HG03378 (cell line): ENCODE data around the gene COX5B.
A peak's percentile ranks its signal among the peaks of the same experiment; 100 is the strongest.
"Not testable (repeated sequence)": the region's sequence is repeated elsewhere in the genome, so short reads cannot be mapped to it uniquely, and the experiment has no call there.

Source experiments
- ATAC-seq: cut with Tn5 transposase; IDR thresholded peaks from one replicate; pipeline ENCODE4 v1.9.1; 2021; ENCODE audit warnings: mild to moderate bottlenecking, moderate library complexity; ENCODE audit not compliant: unreplicated experiment

COX5B gene

GRCh38 chr2:97672606-97673140, 26.8 kb downstream of the COX5B start:
- not testable (repeated sequence) for ATAC-seq

GRCh38 chr2:97673182-97673914, 27.5 kb downstream of the COX5B start:
- ATAC-seq = no peak

DNA sequence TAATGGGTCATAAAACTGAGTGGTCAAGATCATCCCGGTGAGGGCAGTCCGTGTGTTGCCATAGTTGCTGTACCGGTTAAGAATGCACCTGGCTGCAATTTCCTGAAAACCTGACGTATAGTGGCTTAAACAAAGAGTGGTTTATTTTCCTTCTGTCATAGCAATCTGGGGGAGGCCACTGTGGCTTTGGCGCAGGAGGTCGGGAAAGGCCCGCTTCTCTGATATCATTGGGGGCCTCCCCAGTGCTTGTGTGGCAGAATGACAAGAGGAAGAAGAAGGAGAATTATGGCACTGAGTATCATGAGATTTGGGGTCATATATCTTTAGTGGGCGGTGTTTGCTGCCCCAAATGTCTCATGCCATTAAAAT, 28.0 kb downstream of the COX5B start:
- ATAC-seq = no peak

DNA sequence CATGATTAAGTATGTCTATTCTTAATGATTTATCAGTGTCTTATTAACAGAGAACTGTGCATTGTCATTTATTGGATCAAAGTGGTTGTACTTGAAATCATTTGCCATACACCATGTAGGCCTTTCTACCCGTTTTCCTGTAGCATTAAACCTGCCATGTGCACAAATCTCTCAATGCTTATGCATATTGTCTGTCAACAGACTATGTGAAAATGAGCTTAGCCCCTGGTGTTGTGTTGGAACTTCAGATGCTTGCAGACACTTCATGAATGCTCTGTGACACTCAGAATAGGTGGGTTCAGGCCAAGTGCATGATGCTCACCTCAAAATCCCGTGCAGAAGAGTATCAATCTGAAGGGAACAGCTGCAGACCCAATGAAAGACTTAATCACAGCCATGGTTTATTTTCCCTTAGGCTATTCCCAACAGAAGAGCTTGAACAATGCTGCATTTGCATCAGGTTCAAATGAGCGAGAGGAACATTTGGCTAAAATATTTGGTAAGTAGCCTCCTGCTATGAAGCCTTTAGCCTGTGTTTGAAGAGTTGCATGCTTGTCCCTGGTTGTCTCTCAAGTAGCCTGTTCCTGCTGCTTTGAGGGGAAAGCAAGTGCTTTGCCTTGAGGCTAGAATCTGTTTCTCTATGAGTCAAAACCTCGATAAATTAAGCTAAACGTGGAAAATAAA, 29.7 kb downstream of the COX5B start:
- ATAC-seq = no peak

GRCh38 chr2:97676620-97677019, 30.8 kb downstream of the COX5B start:
- ATAC-seq = no peak

GRCh38 chr2:97677480-97677879, 31.6 kb downstream of the COX5B start:
- ATAC-seq = no peak

DNA sequence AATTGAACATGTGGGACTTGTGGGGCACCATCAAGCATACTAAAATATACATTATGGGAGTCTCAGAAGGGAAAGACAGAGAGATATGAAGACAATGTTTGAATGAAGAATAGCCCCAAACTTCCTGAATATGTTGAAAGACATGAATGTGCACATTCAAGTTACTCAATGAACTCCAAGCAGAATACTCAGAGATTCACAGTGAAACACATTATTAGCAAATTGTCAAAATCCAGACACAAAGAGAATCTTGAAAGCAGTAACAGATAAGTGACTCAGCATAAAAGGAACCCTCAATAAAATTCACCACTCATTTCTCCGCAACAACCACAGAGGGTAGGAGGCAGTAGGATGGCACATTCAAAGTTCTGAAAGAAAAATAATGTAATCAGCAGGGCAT, 32.4 kb downstream of the COX5B start:
- ATAC-seq = no peak

DNA sequence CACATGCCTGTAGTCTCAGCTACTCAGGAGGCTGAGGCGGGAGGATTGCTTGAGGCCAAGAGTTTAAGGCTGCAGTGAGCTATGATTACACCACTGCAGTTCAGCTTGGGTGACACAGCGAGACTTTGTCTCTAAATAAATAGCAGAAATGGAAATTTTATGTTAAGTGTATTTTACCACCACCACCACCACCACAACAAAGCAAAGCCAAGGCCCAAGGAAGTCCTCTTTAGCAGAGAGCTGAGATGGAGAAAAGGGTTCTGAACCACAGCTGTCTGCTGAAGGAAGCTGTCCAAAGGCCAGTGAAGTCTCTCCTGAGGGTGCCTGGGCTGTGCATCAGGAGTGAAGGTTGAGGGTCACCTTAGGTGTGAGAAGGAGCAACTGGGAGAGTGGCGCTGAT, 41.4 kb downstream of the COX5B start:
- not testable (repeated sequence) for ATAC-seq

DNA sequence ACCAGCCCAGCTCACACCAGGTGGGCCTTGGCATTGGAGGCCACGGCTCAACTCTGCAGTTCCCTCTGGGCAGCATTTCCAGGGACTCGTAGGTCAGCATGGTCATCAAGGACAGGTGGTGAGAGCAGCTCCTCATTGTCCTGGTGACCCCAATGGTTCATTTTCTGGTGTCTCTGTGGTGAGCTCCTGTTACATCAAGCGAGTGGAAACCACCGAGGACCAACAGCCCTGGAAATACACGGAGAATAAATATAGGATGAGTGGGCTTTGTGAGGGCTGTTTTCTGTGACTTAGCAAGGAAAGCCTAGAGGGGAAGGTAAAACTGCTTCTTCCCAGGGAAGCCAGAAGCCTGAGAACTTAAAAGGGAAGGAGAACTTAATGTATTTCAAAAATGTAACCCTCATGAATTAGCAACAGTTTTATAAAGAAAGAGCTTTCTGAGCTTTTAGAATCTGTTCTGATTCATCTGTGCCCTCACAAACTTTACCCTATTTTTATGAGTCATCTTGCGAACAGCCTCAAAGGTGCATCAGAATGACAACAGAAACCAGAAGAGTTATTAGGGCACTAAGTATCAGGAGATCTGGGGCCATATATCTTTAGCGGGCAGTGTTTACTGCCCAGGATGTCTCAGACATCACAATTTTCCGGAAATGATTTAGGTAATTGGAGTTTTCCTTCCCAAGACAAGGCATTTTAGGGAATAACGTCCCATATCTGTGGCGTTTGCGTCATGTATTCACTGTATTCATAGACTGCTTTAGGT, 42.4 kb downstream of the COX5B start:
- ATAC-seq = peak; percentile 47

GRCh38 chr2:97691166-97691565, 45.3 kb downstream of the COX5B start:
- ATAC-seq = no peak

DNA sequence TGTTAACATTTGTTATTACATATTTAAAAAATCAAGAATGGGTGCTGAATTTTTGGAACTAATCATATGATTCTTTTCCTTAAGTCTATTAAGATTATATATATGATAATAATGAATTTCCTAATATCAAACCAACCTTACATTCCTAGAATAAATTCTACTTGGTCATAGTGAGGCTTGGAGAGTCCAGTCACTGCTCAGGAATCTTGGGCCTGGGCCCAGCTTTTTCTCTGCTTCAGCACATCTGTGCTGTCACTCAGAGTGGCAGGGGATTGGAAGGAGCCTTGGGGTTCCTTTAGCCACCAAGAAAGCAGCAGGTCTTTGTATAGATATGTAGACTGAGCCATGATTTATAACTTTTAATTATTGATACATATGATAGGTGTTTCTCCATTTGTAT, 47.6 kb downstream of the COX5B start:
- no peak for ATAC-seq

- ATAC-seq = no peak
These were observed 49.9 kb downstream of the COX5B start for GRCh38 chr2:97695744-97696143.

- ATAC-seq = peak; percentile 60
These were observed 51.7 kb downstream of the COX5B start for GRCh38 chr2:97697252-97698235.
